Measurements from ENCODE around the gene RIGI.
"Not testable (repeated sequence)": the region's sequence is repeated elsewhere in the genome, so short reads cannot be mapped to it uniquely, and the experiment has no call there.

The RIGI gene
- 15.1 to 16.4 reads per million in 2 donors for total RNA-seq

DNA sequence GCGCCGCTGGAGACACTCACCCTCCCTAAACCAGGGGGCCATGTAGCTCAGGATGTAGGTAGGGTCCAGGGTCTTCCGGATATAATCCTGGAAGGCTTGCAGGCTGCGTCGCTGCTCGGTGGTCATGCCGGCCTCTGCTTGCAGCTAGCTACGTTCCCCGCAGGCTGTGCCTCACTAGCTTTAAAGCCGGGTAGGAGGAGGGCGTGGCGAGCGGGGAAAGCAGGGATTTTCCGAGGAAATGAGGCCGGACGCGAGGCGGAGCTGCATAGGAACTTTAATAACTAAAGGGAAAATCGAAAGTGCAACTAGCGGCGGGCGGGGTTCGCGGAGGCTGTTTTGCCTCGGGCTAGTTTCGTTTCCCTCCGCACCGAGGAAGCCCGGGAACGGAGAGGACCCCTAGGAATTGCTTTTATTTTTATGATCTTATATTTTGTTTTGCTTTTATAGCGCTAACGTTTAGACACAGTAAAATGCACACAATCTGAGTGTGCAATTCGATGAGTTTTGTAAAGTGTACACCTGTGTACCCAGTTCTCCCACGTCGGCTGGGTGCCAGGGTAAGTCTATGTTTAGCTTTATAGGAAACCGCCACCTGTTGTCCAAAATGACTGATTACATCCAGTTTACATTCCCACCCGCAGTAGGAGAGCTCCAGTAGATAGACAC lies at the start of gene RIGI:
Gene RIGI, minus strand, starts transcription at position 156 of the 666 bp plus-strand sequence. Its CDS starts 30 bp downstream, at position 126.
- DNase-seq: peak; percentile 57

DNA sequence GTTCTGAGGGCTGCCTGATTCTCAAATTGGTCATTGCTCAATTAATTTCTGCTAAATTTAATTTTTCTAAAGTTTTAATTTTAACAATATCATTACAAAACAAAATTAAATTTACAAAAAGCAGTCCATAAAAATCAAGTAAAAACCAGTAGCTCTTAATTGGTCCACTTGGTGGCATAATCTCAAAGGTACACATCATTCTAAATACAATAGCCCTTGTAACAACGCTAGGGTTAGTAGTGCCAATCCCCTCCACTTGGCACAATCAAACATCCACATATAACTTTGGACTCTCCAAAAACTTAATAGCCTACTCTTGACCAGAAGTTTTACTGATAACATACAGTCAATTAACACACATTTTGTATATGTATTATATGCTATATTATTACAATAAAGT lies 48.9 kb upstream of the RIGI start:
- DNase-seq: no peak

DNA sequence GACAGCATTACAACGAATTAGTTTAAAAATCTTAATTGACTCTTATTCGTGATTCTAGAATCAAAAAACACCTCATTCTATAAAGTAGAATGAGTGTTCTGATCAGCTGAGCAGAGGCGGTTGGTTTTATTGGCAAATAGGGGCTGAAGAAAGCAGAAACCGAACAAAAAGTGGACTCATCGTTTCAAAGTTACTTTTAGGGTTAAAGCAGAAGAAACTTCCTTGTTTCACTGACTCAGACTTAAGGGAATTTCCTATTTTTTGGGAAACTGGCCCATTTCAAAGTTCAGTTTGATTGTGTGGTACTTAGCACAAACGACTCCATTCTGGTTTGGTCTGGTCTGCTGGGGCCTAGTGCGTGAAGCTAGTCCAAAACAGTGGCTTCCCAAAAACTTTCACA lies 47.8 kb upstream of the RIGI start:
- DNase-seq: no peak

DNA sequence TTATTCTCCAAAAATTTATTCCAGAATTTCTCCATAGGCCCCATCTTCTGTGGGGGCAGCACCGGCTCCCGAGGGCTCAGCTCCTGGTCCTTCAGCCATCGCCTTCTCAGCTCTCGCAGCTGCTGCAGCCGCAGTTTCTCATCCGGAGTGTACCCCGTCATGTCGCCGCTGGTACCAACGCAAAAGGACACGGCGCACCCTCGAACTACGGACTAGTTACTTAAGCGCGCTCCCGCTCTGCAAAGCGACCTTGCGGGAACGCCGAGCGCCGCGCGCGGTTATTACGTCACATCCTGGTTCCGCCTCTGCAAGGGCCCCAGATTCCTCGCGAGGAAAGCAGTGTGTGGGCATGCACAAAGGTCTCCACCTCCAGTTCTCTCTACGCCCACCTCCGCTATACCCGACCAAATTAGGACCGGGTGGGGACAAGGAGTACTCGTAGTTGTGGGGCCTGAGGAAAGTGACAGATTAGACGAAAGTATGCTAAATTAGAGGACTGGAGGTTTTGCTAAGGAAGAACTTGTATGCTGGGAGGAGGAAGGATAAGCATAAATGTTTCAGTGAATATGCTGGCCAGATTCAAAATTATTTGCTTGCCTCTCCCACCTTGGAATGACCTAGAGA lies 47.0 kb upstream of the RIGI start, which contains the start of gene NDUFB6:
Gene NDUFB6, minus strand, starts transcription at position 260 of the 624 bp plus-strand sequence. Its CDS starts 99 bp downstream, at position 161.
- DNase-seq: peak; percentile 91

DNA sequence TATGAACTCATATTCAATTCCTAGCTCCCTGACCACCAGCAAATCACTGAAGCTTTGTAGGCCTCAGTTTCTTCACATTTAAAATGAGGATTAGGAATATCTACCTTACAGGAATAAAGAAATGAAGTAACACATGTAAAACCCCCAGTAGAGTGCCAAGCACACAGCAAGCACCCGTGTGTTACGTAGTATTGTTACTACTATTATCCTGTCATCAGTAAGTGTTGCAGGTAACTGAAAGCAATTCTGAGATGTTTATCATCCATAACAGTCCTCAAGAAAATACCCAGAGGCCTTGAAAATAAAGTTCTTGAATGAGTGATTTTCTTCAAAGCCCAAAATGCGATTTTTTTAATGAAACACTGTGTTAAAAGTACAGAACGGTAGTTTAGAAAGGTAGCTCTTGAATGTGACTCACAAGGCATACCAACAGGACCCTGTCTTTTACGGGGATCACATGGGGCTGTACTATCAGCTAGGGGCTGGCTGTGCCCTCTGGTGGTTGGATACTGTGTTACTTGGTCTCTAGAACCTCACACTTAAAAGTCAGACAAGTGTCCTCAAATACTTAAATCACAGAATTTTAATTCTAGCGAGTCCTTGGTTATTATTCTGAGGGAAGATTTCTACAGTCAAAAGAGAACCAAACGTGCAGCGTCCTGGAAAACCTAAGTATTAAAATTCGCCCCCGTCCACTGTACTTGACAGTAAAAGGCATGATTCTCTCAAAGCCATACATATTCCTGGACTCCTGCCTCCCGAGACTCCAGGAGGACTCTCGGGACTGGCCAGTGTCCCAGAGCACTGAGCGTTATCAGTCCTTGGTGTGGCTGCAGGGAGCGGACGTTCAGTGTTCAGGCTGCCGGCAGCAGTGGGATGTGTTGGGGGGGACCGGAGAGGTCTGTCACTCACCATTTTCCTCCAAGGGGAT lies 46.2 kb upstream of the RIGI start:
- no peak for DNase-seq

DNA sequence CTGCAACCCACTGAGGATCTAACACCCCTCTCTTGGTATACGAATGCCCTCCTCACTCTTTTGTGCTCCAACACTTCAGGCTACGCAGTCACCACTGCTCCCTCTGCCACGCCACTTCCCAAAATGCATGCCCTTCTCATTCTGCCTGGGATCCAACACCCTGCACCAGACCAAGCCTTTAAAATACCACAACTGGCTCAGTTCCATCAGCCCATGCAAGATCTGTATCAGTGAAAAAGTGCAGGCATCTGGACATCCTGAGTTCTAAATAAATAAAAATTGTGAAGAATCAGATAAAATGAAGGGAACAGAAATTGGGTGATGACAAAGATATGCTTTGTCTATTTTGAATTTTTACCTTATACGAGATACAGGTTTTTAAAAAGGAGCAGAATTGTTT lies 44.3 kb upstream of the RIGI start:
- no peak for DNase-seq

DNA sequence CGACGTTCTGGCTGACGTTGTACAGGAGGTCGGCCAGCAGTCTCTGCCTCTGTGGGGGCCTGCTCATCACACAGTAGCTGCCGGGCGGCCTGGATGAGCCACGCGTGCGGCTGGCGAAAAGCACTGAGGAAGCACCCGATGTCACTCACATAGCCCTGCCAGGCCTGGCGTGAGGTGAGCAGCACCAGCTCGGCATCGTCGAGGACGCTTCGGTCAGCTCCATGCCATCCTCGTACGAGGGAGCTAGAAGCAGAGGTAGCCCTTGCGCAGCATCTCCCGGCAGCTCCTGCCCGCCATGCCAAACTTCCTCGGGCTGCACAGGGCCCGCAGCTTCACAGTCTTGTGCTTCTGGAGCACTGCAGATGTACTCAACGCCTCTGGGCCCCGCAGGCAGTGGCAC lies 40.8 kb upstream of the RIGI start:
- DNase-seq: peak; percentile 7

DNA sequence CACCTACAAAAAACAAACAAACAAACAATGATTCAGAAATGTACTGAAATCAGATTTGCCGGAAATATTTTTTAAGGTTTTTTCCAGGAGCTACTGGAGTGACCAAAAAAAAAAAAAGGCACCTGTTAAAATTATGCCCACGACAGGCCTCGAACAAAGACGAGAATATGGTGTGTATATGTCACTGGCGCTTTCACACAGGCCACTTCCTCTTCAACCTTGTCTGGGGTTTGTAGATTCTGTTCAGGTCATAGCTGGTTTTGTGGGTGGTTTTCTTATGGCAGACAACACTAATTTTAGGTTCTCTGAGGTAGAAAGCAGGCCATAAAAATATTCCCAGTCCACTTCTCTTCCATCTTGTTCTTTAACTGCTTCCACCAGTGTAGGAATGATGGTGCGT lies 40.0 kb upstream of the RIGI start:
- DNase-seq: no peak

DNA sequence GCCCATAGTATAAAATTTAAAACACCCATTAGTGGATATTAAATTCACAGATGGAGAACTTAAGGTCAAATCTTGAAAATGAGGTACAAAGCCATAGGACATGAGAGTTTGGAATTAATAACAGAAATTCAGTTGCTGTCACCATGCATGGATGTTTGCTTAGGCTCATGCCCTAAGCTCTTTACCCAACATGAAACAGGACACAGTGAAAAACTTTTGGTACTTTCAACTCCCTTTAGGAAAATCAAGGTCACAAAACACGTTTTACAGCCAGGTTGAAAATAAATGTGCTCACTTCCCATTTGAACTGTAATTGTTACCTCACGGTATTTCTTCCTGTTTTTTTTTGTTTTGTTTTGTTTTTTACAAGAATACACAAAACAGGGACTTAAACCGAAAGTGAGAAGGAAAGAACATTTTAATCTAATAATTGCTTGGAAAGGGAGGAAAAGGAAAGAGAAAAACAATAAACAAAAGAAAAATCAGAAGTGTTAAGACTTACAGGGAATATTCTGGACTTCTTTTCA lies 32.5 kb upstream of the RIGI start:
- no peak for DNase-seq

DNA sequence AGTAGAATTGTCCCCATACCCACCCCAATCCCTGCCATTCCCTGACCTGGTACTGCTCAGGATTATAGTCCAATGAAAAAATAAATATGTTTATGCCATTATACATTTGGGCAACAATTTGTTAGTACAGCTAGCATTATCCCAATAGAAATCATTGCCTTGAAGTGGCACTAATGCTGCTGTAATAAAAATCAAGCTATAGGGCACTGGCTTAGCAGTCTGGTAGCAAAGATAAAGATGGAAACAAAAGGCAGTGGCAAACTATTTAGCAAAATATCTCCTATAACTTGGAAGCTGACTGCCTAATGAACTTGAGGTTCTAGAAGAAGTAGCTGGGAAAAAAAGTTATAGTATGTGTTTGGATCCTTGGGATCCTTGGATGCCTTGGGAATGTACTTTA lies 28.6 kb upstream of the RIGI start:
- no peak for DNase-seq

DNA sequence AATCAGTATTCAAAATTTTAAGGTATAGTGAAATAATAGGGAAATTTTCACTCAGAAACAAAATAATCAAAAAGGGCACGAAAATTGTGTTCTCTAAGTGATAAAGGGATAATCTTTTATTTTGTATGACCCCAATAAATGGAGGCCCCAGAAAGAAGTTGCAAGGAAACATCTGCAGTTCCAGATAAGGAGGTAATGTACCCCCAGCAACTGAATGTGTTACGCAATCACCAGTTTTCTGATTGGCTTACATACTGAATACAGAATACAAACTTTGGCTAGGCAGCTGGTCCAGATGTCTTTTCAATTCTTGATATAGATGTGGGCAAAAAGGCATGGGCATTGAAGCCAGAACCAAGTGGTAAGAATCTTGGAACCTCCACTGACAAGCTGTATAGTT lies 28.1 kb upstream of the RIGI start:
- DNase-seq: no peak

DNA sequence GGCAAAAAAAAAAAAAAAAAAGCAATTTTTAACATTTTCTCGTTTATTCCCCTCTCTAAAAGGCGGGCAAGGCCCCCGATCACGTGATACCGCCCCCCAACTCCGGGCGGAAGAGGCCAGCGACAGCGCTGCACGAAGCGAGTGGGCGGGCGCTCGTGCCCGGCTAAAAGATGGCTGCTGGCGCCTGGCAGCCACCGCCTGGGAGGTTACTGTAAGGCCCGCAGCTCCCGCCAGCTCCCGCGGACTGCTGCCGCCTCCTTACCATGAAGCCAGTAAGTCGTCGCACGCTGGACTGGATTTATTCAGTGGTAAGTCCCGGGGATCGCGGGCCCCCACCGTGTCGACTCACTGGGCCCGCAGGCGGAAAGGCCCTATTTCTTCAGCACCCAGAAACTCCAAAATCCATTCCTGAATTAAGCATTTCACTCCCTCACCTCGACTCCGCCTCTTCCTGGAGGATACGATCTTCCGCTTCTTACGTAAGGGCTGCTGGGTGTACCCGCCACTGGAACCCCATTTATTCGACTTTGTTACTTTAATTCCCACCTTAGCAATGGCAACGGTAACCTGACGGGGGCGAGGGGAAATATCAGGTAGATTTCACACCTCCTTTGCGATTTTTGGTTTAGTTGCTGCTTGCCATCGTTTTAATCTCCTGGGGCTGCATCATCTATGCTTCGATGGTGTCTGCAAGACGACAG lies 26.3 kb upstream of the RIGI start, which contains the start of the genes SMIM27 and TOPORS:
Gene SMIM27, plus strand, starts transcription at position 156 of the 701 bp plus-strand sequence. Its CDS starts 108 bp downstream, at position 264.
Gene TOPORS, minus strand, starts transcription at position 415 of the 701 bp plus-strand sequence. Its CDS starts 150 bp downstream, at position 265.
- peak; percentile 80 for DNase-seq

DNA sequence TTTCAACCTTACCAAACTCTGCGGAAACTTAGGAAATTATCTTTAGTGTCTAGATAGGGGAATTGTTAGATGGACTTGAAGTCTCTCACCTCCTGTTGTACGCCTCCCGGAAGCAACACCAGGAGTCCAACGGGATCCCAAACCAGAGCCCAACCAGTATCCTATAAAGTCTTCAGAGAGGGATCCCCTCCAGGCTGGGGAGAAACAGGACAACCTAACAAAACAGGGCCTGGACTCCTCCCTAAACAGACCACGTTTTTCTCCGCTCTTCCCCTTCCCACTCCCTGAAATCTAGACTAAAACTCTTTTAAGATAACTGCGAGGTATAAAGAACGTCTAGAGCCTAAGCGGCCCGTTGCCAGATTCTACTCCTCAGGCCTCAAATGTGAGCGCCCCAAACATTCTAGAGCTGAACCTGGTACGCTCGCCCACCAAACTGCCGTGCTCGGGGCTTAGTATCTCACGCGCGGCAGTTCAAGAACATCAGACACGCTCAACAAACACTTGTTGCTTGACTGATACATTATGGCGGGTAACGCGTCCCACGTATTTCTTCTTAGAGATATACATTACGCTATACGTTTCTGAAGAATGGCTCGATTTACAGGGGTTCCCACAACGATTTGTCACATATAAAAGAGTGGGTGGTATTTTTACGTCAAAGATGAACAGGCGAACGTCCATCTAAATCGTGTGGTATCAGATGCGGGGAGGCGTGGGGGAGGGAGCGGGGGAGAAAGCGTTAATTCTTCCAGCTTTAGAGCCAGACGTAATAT lies 25.5 kb upstream of the RIGI start:
- DNase-seq: no peak

DNA sequence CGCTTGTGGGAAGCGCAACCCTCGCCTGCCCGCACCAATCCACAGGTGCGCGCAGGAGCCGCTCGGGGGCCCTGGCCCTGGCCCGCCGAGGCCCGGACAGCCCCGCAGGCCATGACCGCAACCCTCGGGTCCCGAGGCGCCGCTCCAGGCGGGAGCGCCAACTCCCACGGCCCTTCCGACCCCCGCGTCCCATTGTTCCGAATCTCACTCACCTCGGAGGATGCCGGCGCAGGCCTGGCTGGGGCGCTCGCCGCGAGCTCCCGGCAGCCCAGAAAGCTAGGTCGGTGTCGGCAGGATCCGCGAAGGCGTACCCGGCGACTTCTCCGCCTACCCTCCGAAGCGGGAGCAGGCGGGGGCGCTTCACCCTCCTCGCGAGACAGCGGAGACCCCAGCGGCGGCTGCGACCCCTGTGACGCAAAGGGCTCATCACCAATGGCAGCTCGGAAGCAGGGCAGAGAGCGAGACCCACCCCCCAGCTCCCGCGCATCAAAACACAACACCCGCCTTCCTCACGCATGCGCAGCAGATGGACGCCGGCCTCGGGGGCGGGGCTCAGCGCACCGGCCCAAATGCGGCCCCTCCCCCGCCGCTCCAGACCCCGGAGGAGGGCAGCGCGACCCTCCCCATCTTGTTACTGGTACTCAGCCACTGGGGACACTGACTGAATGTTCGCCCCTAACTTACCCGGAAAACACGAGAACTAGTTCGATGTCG lies 24.7 kb upstream of the RIGI start:
- DNase-seq: peak; percentile 93

DNA sequence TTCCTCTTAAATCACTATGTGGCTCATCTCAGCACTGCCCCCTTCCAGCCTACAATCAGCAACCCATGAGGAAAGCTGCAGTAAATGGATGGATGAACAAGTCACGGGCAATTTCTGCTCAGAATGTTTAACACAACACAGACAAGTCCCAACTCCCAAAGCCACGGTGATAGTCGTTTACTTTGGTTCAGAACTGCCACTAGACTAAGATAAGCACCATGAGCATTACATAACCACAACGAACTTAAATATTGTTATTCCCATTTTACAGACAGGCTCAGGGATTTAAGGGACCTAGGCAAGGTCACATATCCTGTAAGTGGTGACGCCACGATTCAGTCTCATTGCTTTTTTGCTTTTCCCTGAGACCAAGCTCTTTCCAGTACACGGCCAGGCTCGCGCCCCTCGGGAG lies 24.2 kb upstream of the RIGI start:
- DNase-seq: no peak

DNA sequence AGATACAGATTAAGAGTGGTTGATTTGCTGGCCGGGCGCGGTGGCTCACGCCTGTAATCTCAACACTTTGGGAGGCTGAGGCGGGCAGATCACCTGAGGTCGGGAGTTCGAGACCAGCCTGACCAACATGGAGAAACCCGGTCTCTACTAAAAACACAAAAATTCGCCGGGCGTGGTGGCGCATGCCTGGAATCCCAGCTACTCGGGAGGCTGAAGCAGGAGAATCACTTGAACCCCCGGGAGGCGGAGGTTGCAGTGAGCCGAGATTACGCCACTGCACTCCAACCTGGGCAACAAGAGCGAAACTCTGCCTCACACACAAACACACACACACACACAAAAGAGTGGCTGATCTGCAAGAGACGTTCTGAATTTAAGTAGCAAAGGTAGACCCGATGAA lies 22.2 kb upstream of the RIGI start:
- DNase-seq: not testable (repeated sequence)

DNA sequence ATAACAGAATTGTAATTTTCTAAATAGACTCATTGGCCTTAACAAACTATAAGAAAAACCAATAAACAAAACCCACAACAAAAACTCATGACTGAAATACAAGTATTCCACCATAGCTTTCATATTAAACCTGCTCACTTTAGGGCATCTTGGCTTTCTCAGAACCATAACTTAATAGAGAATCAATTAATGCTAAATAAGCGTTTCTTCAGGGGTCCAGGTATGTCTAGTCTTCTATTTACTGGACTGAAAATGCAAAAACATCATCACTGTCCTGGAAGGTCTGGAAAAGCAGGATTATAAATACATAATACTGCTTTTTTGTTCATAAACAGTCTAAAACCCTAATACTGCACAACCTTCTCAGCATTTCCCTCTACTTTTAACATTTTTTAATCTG lies 19.9 kb upstream of the RIGI start:
- DNase-seq: no peak

DNA sequence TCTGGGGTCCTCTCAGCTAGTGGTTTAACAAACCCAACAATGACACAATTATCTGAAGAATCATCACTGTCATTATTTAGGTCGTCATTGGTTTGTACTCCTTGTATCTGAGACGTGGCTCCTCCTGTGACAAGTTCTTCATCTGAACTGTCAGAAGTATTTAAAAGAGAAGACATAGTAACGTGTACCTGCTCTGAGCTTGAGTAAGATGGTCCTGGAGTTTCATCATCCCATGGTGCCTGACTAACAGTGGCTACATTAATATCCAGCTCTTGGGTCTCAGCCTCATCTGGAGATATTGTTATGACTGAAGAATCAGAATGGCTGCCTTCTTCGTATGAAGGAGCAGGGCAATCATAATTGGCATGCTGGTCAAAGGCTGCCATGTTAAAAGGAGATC lies 17.1 kb upstream of the RIGI start:
- DNase-seq: no peak

DNA sequence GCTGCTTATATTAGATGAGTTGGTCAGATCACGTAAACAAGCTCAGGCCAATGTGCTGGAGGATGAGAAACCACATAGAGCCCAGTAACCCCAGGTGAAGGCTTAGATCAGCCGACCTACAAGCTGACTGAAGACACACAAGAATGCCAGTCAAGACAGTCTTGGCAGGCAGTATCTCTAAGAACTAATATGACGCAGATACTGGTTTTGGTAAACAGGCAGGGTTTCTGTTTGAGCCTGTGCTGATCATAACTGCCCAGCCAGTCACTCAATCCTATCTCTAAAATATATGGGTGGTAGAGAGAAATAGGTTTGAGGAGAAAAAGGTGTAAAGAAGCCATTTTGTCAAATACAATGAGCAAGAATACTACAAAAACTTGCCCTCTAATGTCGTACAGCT lies 7.8 kb upstream of the RIGI start:
- DNase-seq: no peak

DNA sequence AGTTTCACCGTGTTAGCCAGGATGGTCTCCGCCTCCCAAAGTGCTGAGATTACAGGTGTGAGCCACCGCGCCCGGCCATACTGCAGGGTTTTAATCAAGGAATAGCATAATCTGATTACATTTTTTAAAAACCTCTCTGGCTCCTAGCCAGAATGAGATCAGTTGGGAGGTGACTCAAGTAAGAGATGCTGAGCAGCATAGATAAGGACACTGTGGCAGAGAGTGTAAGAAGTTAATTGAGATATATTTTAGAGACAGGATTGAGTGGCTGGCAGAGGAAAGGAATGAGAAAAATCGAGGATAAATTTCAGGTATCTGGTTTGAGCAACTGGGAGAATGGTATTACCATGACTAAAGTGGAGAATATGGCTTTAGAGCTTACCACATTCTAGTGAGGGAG lies 7.3 kb upstream of the RIGI start:
- DNase-seq: no peak

DNA sequence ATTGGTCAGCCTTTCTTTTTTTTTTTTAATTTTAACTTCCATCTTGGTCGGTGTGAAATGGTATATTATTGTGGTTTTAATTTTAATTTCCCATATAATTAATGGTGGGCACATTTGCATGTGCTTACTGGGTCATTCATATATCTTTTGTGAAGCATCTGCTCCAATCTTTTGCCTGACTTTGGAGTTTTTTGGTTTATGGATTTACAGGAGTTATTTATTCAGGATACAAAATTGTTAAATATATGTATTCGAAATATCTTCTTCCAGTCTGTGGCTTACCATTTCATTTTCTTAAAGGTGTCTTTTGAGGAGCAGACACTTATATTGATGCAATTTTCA lies 682 bp upstream of the RIGI start:
- DNase-seq: no peak
